Mucosa of descending colon (tissue), 3 donors: ENCODE measurements around the gene TOGARAM2. TPM values are rescaled to one million over a fixed set of nuclear protein-coding genes. Genes with fewer than 3 reads are reported as not detected.
A peak's percentile ranks its signal among the peaks of the same experiment; 100 is the strongest.

Experiments used
- ATAC-seq: fragments of 200-7000 bp; cut with Tn5 transposase; one replicate; pipeline ENCODE4 v1.9.1; 2020; ENCODE audit warnings: mild to moderate bottlenecking, moderate library complexity
- DNase-seq, 3 donors: peaks; one replicate each; pipeline ENCODE4 v3.0.0-alpha.2; 2020
- H3K36me3 ChIP-seq: fragments of 200-600 bp; one replicate; pipeline ENCODE4 v1.8.0; 2021; ENCODE audit warnings: low read depth, mild to moderate bottlenecking
- H3K4me1 ChIP-seq: fragments of 200-600 bp; one replicate; pipeline ENCODE4 v1.8.0; 2021; ENCODE audit warnings: low read depth, mild to moderate bottlenecking
- H3K4me3 ChIP-seq: fragments of 200-600 bp; one replicate; pipeline ENCODE4 v1.8.0; 2021; ENCODE audit warnings: mild to moderate bottlenecking
- H3K9me3 ChIP-seq: fragments of 200-600 bp; one replicate; pipeline ENCODE4 v1.8.0; 2021; ENCODE audit warnings: mild to moderate bottlenecking
- CTCF ChIP-seq: fragments of 200-600 bp; IDR thresholded peaks from one replicate; pipeline ENCODE4 v1.8.0; 2022; ENCODE audit warnings: antibody characterized with exemption, mild to moderate bottlenecking
- intact Hi-C, 2 donors: fragments of 100-400 bp; cut with DNase I in 1 of 2; cut with micrococcal nuclease in 1 of 2; formaldehyde crosslinking; loops; one replicate each; pipeline versions ENCODE4 v1.11.0 to v1.11.1; 2022; cut with DNase I, micrococcal nuclease
- total RNA-seq, 3 donors: library from RNA; stranded (reverse); fragmentation: NEBNext Ultra II Directional in 2 of 3; extraction: Animal tissue kit (Norgen Biotek cat#: 25700) in 2 of 3; gene quantifications; one replicate each; pipeline versions ENCODE4 v1.2.1 to v1.2.4, GENCODE V29; 2021 to 2023
- donor health status: DM: no; HTN: no; CAD: no; lungs with moderate emphysema.
- donor health status: DM: no; HTN: no; CAD: no.
- donor health status: DM: no; HTN: yes; CAD: no.

TOGARAM2 gene
- total RNA-seq, 3 donors from 2014 or later, result 0.58 to 3.2 (median 0.81) TPM

GRCh38 chr2:29006980-29007301 lies 25.8 kb downstream of the TOGARAM2 start:
- DNase-seq, result no peak
- intact Hi-C loops, result no loop called here
- Histone ChIP-seq H3K4me3 (no peak overlapping the region), H3K4me1 (no peaks in the 10 kb centered on the region), H3K36me3 (no peaks in the 10 kb centered on the region), H3K9me3 (no peaks in the 10 kb centered on the region)
- ATAC-seq, result no peak
- no peak for TF ChIP-seq CTCF

GRCh38 chr2:29009270-29009669 lies 28.2 kb downstream of the TOGARAM2 start:
- peaks cover 4% of the 10 kb centered on the region for H3K4me1 ChIP-seq
- ATAC-seq (no peak), DNase-seq (no peak)
- intact Hi-C loops, result no loop called here
- no peak overlapping the region for H3K4me3 ChIP-seq
- no peak for TF ChIP-seq CTCF
- H3K9me3 ChIP-seq, result no peaks in the 10 kb centered on the region
- H3K36me3 ChIP-seq, result no peaks in the 10 kb centered on the region

- H3K4me1 ChIP-seq, result peaks cover 4% of the 10 kb centered on the region
- H3K36me3 ChIP-seq, result no peaks in the 10 kb centered on the region
- H3K9me3 ChIP-seq, result no peaks in the 10 kb centered on the region
- intact Hi-C loops, result no loop called here
- DNase-seq (no peak), ATAC-seq (no peak)
- no peak for TF ChIP-seq CTCF
- H3K4me3 ChIP-seq, result no peak overlapping the region
These were observed 28.9 kb downstream of the TOGARAM2 start for GRCh38 chr2:29009711-29010677.

- H3K4me3 ChIP-seq, result no peak overlapping the region
- peak in 2 of 3 donors; percentile 40 to 73 for DNase-seq
- H3K36me3 ChIP-seq, result no peaks in the 10 kb centered on the region
- intact Hi-C loops, result no loop called here
- ATAC-seq, result peak; percentile 51
- TF ChIP-seq CTCF, result no peak
- peaks cover 4% of the 10 kb centered on the region for H3K4me1 ChIP-seq
- H3K9me3 ChIP-seq, result no peaks in the 10 kb centered on the region
These were observed 29.8 kb downstream of the TOGARAM2 start for GRCh38 chr2:29010946-29011345.

- no peaks in the 10 kb centered on the region for H3K36me3 ChIP-seq
- H3K4me1 ChIP-seq, result peaks cover 4% of the 10 kb centered on the region
- no peaks in the 10 kb centered on the region for H3K9me3 ChIP-seq
- peak; percentile 71 for ATAC-seq
- TF ChIP-seq CTCF, result no peak
- peak; percentile 58 to 87 (median 62) for DNase-seq
- H3K4me3 ChIP-seq, result no peak overlapping the region
- intact Hi-C loops, result no loop called here
These were observed 30.4 kb downstream of the TOGARAM2 start for GRCh38 chr2:29011418-29012060.
